Measurements from ENCODE around the gene ANKRD23. TPM values are rescaled to one million over a fixed set of nuclear protein-coding genes. Genes with fewer than 3 reads are reported as not detected.
A peak's percentile ranks its signal among the peaks of the same experiment; 100 is the strongest.

Gene ANKRD23
- total RNA-seq, 2 experiments from 2014 or later, result 3.3 to 4.2 TPM

DNA sequence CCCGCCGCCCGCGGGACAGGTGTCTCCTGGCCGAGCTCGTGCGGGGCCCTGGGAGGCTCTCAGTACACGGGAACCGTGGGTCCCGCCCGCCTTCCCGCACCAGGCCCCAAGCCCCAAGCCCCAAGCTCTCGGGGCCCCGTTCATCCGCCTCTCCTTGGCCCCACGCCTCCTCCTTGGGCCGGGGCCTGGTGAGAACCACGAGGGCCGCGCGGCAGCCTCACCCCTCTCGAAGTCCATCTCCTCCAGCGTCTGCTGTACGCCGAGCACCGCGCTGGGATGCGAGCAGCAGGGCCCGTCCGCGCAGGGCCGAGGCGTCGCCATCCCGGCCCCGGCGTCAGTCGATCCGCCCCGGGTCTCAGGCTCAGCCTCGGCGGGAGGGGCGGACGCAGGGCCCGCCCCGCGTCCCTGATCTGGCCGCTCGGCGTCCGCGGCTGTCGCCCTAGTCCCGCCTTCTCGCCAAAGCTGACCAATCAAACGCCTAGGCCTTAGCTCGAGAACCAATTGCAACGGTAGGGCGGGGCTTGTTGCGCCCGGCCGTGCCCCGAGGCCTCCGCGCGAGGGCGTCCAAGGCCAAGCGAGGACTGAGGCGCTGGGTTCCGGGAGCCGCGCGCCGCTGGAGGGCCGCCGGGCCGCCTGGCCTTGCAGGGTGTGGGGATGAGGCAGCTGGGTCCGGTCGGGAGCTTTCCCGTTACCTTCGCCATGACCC, 14.0 kb upstream of the ANKRD23 start, which contains the start of gene ANKRD39:
ANKRD39 (minus strand) TSS at position 350 of the 706 bp plus-strand sequence; CDS start at position 321, 29 bp downstream.
- no peaks in the 10 kb centered on the region for H3K27me3 Mint-ChIP-seq (ENCODE audit: low read depth)
- peaks cover 14% of the 10 kb centered on the region for H3K36me3 Mint-ChIP-seq (ENCODE audit: low read depth)
- H3K9me3 Mint-ChIP-seq, result no peaks in the 10 kb centered on the region
- intact Hi-C loops (cut with micrococcal nuclease), result loop anchor here (1.0 to 5.0 kb wide), 8 partner anchors 9 to 254 kb away; partner anchors contain the start of genes CNNM3, CNNM4 and KANSL3
- peaks cover 34% of the 10 kb centered on the region for H3K4me1 Mint-ChIP-seq (ENCODE audit: low read depth)
- H3K4me3 Mint-ChIP-seq, result peak within 1 kb of the TSS; percentile 86
- peak; percentile 99 for DNase-seq
- CTCF ChIA-PET, result interaction anchor here (0.6 to 10.4 kb wide), 39 partner anchors 9 to 265 kb away, joined by 3 to 214 read pairs (median 5); partner anchors contain the start of genes ANKRD23 and ANKRD36
- peak within 1 kb of the TSS; percentile 71 for H3K27ac Mint-ChIP-seq

DNA sequence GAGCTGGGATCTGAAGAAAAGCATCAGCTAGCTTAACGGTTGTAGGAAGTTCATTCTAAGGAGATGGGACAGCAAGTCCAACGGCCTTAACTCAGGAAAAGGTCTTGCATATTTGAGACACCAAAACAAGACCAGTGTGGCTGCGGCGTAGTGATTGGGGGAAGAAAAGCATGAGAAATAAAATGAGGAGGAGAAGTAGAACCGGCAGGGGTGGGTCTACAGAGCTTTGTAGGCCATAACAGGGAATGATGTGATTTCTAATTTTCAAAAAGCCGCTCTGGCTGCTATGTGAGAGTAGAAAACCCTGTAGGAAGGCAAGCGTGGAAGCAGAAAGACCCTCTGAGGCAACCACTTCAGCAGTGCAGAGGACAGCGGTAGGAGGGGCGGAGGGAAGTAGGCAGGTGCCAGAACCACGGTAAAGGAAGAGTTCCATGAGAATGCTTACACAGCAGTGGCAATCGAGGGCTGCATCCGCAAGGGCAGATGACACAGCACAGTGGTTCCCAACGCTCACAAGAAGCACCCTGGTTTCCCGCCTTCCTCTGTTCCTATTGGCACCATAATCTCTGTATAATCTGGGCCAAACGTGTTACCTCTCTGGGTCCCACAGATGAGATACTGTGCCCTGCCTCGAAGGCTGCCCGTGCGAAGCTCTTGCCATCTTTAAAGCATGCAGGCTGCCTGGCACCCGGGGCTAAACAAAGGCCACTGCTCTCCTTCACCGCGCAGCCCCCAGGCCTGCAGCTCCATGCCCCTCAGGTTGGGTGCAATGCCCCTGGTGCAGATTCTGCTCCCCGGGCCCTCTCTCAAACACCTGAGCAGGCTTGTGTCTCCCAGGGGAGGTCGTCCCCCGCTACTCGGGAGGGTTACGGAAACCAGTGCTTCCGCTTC, 13.2 kb upstream of the ANKRD23 start:
- H3K9me3 Mint-ChIP-seq, result no peaks in the 10 kb centered on the region
- CTCF ChIA-PET, result interaction anchor here (0.6 to 10.4 kb wide), 39 partner anchors 8 to 264 kb away, joined by 3 to 214 read pairs (median 5); partner anchors contain the start of genes ANKRD23 and ANKRD36

GRCh38 chr2:96853321-96853720, 9.5 kb upstream of the ANKRD23 start:
- Mint-ChIP-seq H3K4me3 (no peak overlapping the region), H3K4me1 (ENCODE audit: low read depth) (peaks cover 16% of the 10 kb centered on the region), H3K36me3 (ENCODE audit: low read depth) (peaks cover 21% of the 10 kb centered on the region), H3K27ac (no peak overlapping the region), H3K27me3 (ENCODE audit: low read depth) (no peaks in the 10 kb centered on the region), H3K9me3 (no peaks in the 10 kb centered on the region)
- CTCF ChIA-PET, result interaction anchor here (2.6 kb wide), 1 partner anchor 98 kb away, joined by 22 read pairs; no protein-coding TSS in a partner anchor
- DNase-seq, result no peak
- intact Hi-C loops (cut with micrococcal nuclease), result no loop called here

More for the DNA sequence above, 13.2 kb upstream of the ANKRD23 start:
- H3K4me1 Mint-ChIP-seq (ENCODE audit: low read depth), result peaks cover 34% of the 10 kb centered on the region
- intact Hi-C loops (cut with micrococcal nuclease), result loop anchor here (5.0 kb wide), 2 partner anchors 95 to 220 kb away; partner anchors contain the start of genes CNNM4 and KANSL3
- peaks cover 16% of the 10 kb centered on the region for H3K36me3 Mint-ChIP-seq (ENCODE audit: low read depth)
- H3K27me3 Mint-ChIP-seq (ENCODE audit: low read depth), result no peaks in the 10 kb centered on the region
- H3K4me3 Mint-ChIP-seq, result peak overlapping the region; percentile 86
- peak overlapping the region; percentile 71 for H3K27ac Mint-ChIP-seq
- DNase-seq, result peak; percentile 65

GRCh38 chr2:96852667-96853066, 8.8 kb upstream of the ANKRD23 start:
- Mint-ChIP-seq H3K27ac (no peak overlapping the region), H3K4me1 (ENCODE audit: low read depth) (peaks cover 16% of the 10 kb centered on the region), H3K9me3 (no peaks in the 10 kb centered on the region), H3K27me3 (ENCODE audit: low read depth) (no peaks in the 10 kb centered on the region), H3K4me3 (no peak overlapping the region), H3K36me3 (ENCODE audit: low read depth) (peaks cover 21% of the 10 kb centered on the region)
- no peak for DNase-seq
- intact Hi-C loops (cut with micrococcal nuclease), result no loop called here
- CTCF ChIA-PET, result interaction anchor here (0.9 to 2.6 kb wide), 2 partner anchors 89 to 98 kb away, joined by 5 to 22 read pairs; no protein-coding TSS in a partner anchor

DNA sequence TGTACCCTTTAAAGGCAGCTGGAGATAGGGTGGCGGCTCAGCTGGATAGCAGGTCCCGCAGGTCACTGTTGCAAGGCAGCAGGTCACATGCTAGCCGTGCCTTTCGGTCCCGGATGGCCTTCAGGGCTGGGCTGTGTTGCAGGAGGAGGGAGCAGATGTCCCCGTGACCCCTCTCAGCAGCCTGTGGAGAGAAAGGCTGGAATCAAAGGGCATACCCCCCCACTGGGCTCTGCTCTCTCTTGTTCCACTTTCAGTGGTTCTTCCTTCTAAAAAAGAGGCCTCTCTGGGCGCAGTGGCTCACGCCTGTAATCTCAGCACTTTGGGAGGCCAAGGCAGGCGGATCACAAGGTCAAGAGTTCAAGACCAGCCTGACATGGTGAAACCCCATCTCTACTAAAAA, 4.4 kb upstream of the ANKRD23 start:
- Mint-ChIP-seq H3K4me3 (no peak overlapping the region), H3K4me1 (ENCODE audit: low read depth) (no peaks in the 10 kb centered on the region), H3K27me3 (ENCODE audit: low read depth) (no peaks in the 10 kb centered on the region), H3K36me3 (ENCODE audit: low read depth) (peaks cover 21% of the 10 kb centered on the region), H3K27ac (no peak overlapping the region), H3K9me3 (no peaks in the 10 kb centered on the region)
- DNase-seq, result no peak
- CTCF ChIA-PET, result interaction anchor here (2.1 kb wide), 1 partner anchor 10 kb away, joined by 9 read pairs; the partner anchor contains the start of gene ANKRD39
- intact Hi-C loops (cut with micrococcal nuclease), result no loop called here

GRCh38 chr2:96847586-96847985, 3.8 kb upstream of the ANKRD23 start:
- peaks cover 15% of the 10 kb centered on the region for H3K36me3 Mint-ChIP-seq (ENCODE audit: low read depth)
- CTCF ChIA-PET, result interaction anchor here (0.6 to 2.1 kb wide), 3 partner anchors 10 to 103 kb away, joined by 3 to 9 read pairs (median 4); partner anchors contain the start of gene ANKRD39
- DNase-seq, result no peak
- H3K27me3 Mint-ChIP-seq (ENCODE audit: low read depth), result no peaks in the 10 kb centered on the region
- H3K27ac Mint-ChIP-seq, result no peak overlapping the region
- H3K4me1 Mint-ChIP-seq (ENCODE audit: low read depth), result no peaks in the 10 kb centered on the region
- no peaks in the 10 kb centered on the region for H3K9me3 Mint-ChIP-seq
- H3K4me3 Mint-ChIP-seq, result no peak overlapping the region
- intact Hi-C loops (cut with micrococcal nuclease), result no loop called here

- Mint-ChIP-seq H3K4me1 (ENCODE audit: low read depth) (no peaks in the 10 kb centered on the region), H3K27ac (no peak overlapping the region), H3K9me3 (no peaks in the 10 kb centered on the region), H3K36me3 (ENCODE audit: low read depth) (peaks cover 14% of the 10 kb centered on the region), H3K27me3 (ENCODE audit: low read depth) (no peaks in the 10 kb centered on the region), H3K4me3 (no peak overlapping the region)
- DNase-seq, result no peak
- CTCF ChIA-PET, result no interaction called here
- intact Hi-C loops (cut with micrococcal nuclease), result no loop called here
These were observed 3.0 kb upstream of the ANKRD23 start for GRCh38 chr2:96846825-96847224.

DNA sequence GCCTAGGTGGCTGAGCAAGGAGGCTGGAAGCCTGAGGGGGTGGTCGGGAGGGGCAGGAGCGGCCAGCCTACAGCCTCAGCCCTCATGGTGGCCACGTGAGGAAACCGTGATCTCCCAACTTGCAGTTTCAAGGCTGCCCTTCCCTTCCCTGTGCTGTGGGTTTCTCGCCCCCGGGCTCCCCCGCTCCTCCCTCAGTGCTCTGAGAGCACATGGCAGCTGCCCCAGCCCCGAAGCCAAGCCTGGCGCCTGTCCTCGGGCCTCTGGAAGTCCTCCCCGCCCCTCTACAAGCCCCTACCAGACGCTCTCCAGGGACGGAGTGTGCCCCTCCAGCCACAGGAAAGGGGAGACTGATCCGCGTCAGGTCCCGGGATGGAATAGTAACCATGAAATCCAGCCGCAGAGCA, 586 bp upstream of the ANKRD23 start:
- Mint-ChIP-seq H3K4me3 (no peak overlapping the region), H3K36me3 (ENCODE audit: low read depth) (peaks cover 16% of the 10 kb centered on the region), H3K27me3 (ENCODE audit: low read depth) (no peaks in the 10 kb centered on the region), H3K9me3 (no peaks in the 10 kb centered on the region), H3K4me1 (ENCODE audit: low read depth) (peaks cover 6% of the 10 kb centered on the region), H3K27ac (no peak overlapping the region)
- intact Hi-C loops (cut with micrococcal nuclease), result no loop called here
- CTCF ChIA-PET, result interaction anchor here (1.1 to 1.7 kb wide), 2 partner anchors 13 to 17 kb away, joined by 3 to 8 read pairs; partner anchors contain the start of gene ANKRD39
- DNase-seq, result no peak

DNA sequence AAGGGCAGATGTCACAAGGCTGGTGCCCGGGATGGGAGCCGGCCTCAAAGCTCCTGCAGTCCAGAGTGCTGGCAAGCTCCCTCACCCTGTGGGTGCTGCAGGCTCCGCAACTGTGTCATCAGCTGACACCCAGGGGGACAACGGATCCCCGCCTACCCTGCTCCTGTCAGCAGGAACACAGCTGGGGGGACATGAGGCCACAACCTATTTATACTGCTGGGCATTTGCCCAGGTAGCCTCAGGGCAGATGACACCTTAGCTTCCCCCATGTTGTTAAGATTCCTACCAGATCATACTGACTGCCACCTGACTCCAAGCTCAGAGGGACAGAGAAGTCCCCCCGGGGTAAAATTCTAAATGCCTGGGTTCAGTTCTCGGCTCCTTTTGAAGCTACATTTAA, 1.2 kb downstream of the ANKRD23 start:
- CTCF ChIA-PET, result interaction anchor here (0.6 to 1.3 kb wide), 4 partner anchors 9 to 270 kb away, joined by 3 to 5 read pairs (median 4); partner anchors contain the start of gene ANKRD39
- no peak overlapping the region for H3K4me3 Mint-ChIP-seq
- H3K9me3 Mint-ChIP-seq, result no peaks in the 10 kb centered on the region
- peaks cover 11% of the 10 kb centered on the region for H3K4me1 Mint-ChIP-seq (ENCODE audit: low read depth)
- intact Hi-C loops (cut with micrococcal nuclease), result no loop called here
- no peak overlapping the region for H3K27ac Mint-ChIP-seq
- peaks cover 18% of the 10 kb centered on the region for H3K36me3 Mint-ChIP-seq (ENCODE audit: low read depth)
- DNase-seq, result no peak
- no peaks in the 10 kb centered on the region for H3K27me3 Mint-ChIP-seq (ENCODE audit: low read depth)

GRCh38 chr2:96841701-96842495, 1.9 kb downstream of the ANKRD23 start:
- Mint-ChIP-seq H3K36me3 (ENCODE audit: low read depth) (peaks cover 12% of the 10 kb centered on the region), H3K4me3 (no peak overlapping the region), H3K9me3 (no peaks in the 10 kb centered on the region), H3K27ac (no peak overlapping the region), H3K4me1 (ENCODE audit: low read depth) (peaks cover 11% of the 10 kb centered on the region), H3K27me3 (ENCODE audit: low read depth) (no peaks in the 10 kb centered on the region)
- DNase-seq, result no peak
- intact Hi-C loops (cut with micrococcal nuclease), result no loop called here
- CTCF ChIA-PET, result interaction anchor here (0.7 to 1.3 kb wide), 3 partner anchors 10 to 110 kb away, joined by 3 to 5 read pairs (median 5); partner anchors contain the start of gene ANKRD39
